Vagina (tissue), 2 donors: ENCODE measurements around the gene ITIH1. TPM values are rescaled to one million over a fixed set of nuclear protein-coding genes. Genes with fewer than 3 reads are reported as not detected.
A peak's percentile ranks its signal among the peaks of the same experiment; 100 is the strongest.

Experiments used
- DNase-seq, 2 donors: peaks; one replicate each; pipeline ENCODE4 v3.0.0-alpha.2; 2017; ENCODE audit errors: extremely low spot score in 2 of 2
- H3K27ac ChIP-seq: fragments of 200-600 bp; sonication (generic); one replicate; pipeline ENCODE4 v1.5.1; 2019
- H3K27me3 ChIP-seq: fragments of 200-600 bp; sonication (generic); one replicate; pipeline ENCODE4 v1.5.1; 2019
- H3K36me3 ChIP-seq, 2 donors: fragments of 200-600 bp; sonication (generic); one replicate each; pipeline ENCODE4 v1.5.1; 2017 to 2019
- H3K4me1 ChIP-seq: fragments of 200-600 bp; sonication (generic); one replicate; pipeline ENCODE4 v1.5.1; 2019
- H3K4me3 ChIP-seq, 2 donors: fragments of 200-600 bp; sonication (generic); 1 replicate in 1 of 2; 2 replicates in 1 of 2; pipeline ENCODE4 v1.5.1; 2016 to 2019
- H3K9me3 ChIP-seq: fragments of 200-600 bp; sonication (generic); one replicate; pipeline ENCODE4 v1.5.1; 2019
- CTCF ChIP-seq, 3 experiments: fragments of 450-650 bp in 2 of 3; fragments of 200-600 bp in 1 of 3; sonication (generic) in 1 of 3; IDR thresholded peaks; one replicate each; pipeline ENCODE4 v1.5.1; 2017 to 2019; ENCODE audit warnings: antibody characterized with exemption in 3 of 3, mild to moderate bottlenecking in 2 of 3, moderate library complexity in 2 of 3
- POLR2A ChIP-seq, 2 donors: fragments of 450-650 bp; IDR thresholded peaks; one replicate each; pipeline ENCODE4 v1.6.1; 2017; ENCODE audit warnings: antibody characterized with exemption in 2 of 2, mild to moderate bottlenecking in 2 of 2, moderate library complexity in 2 of 2
- POLR2AphosphoS5 ChIP-seq, 2 donors: sonication (generic); formaldehyde crosslinking; IDR thresholded peaks; one replicate each; pipeline ENCODE4 v1.9.0; 2017; ENCODE audit warnings: antibody characterized with exemption in 2 of 2, mild to moderate bottlenecking in 2 of 2, low read depth in 1 of 2; ENCODE audit not compliant: insufficient read depth in 1 of 2
- intact Hi-C: fragments of 100-400 bp; cut with DNase I; formaldehyde crosslinking; loops from one replicate; pipeline ENCODE4 v1.15.1; 2023
- total RNA-seq: library from RNA; depleted of rRNA; stranded (reverse); fragments of >200 nt; gene quantifications from one replicate; pipeline ENCODE4 v1.2.3, GENCODE V29; 2016

ITIH1 gene
- total RNA-seq, 1 donor from 2014 or later = 0.98 TPM

- H3K9me3 ChIP-seq = no peaks in the 10 kb centered on the region
- peak in 1 of 2 donors; percentile 92 for DNase-seq
- H3K4me3 ChIP-seq = peak within 1 kb of the TSS; percentile 70 to 98
- H3K36me3 ChIP-seq = peaks cover 0 to 6% of the 10 kb centered on the region in 2 donors
- H3K4me1 ChIP-seq = peaks cover 12% of the 10 kb centered on the region
- peak within 1 kb of the TSS; percentile 75 for H3K27ac ChIP-seq
- TF ChIP-seq POLR2A (IDR thresholded peaks at IDR 0.05) = peak in 1 of 2 donors; percentile 21
- no peak for TF ChIP-seq CTCF (IDR thresholded peaks at IDR 0.05)
- TF ChIP-seq POLR2AphosphoS5 (IDR thresholded peaks at IDR 0.05; ENCODE audit: insufficient read depth in 1 of 2, low read depth in 1 of 2) = peak; percentile 68 to 80
- intact Hi-C loops = no loop called here
- H3K27me3 ChIP-seq = no peaks in the 10 kb centered on the region
Observed at GRCh38 chr3:52770496-52771333, 6.7 kb upstream of the ITIH1 start, which contains the start of gene NEK4. TSS of gene NEK4 (minus strand) at chr3:52770940. CDS start at chr3:52770746, 194 bp downstream.

- peaks cover 12% of the 10 kb centered on the region for H3K4me1 ChIP-seq
- DNase-seq = no peak
- H3K9me3 ChIP-seq = no peaks in the 10 kb centered on the region
- peak overlapping the region; percentile 70 to 98 for H3K4me3 ChIP-seq
- H3K27ac ChIP-seq = peak overlapping the region; percentile 75
- intact Hi-C loops = no loop called here
- peaks cover 0 to under 1% of the 10 kb centered on the region in 2 donors for H3K36me3 ChIP-seq
- H3K27me3 ChIP-seq = no peaks in the 10 kb centered on the region
- TF ChIP-seq CTCF (IDR thresholded peaks at IDR 0.05) (no peak), POLR2A (IDR thresholded peaks at IDR 0.05) (no peak), POLR2AphosphoS5 (IDR thresholded peaks at IDR 0.05; ENCODE audit: insufficient read depth in 1 of 2, low read depth in 1 of 2) (no peak)
Observed at GRCh38 chr3:52771334-52771681, 6.1 kb upstream of the ITIH1 start.

- no peak overlapping the region for H3K27ac ChIP-seq
- peaks cover 12% of the 10 kb centered on the region for H3K4me1 ChIP-seq
- H3K9me3 ChIP-seq = no peaks in the 10 kb centered on the region
- H3K4me3 ChIP-seq = peak overlapping the region in 1 of 2 donors; percentile 70
- DNase-seq = no peak
- no peak for TF ChIP-seq POLR2AphosphoS5 (IDR thresholded peaks at IDR 0.05; ENCODE audit: insufficient read depth in 1 of 2, low read depth in 1 of 2)
- TF ChIP-seq CTCF (IDR thresholded peaks at IDR 0.05) = no peak
- TF ChIP-seq POLR2A (IDR thresholded peaks at IDR 0.05) = no peak
- intact Hi-C loops = no loop called here
- no peaks in the 10 kb centered on the region for H3K36me3 ChIP-seq
- H3K27me3 ChIP-seq = no peaks in the 10 kb centered on the region
Observed at GRCh38 chr3:52771702-52772101, 5.7 kb upstream of the ITIH1 start.

GRCh38 chr3:52773361-52774065, 3.9 kb upstream of the ITIH1 start:
- Histone ChIP-seq H3K27ac (no peak overlapping the region), H3K36me3 (no peaks in the 10 kb centered on the region), H3K4me1 (peaks cover 12% of the 10 kb centered on the region), H3K9me3 (no peaks in the 10 kb centered on the region), H3K4me3 (no peak overlapping the region), H3K27me3 (no peaks in the 10 kb centered on the region)
- TF ChIP-seq CTCF (IDR thresholded peaks at IDR 0.05) (no peak), POLR2A (IDR thresholded peaks at IDR 0.05) (no peak), POLR2AphosphoS5 (IDR thresholded peaks at IDR 0.05; ENCODE audit: insufficient read depth in 1 of 2, low read depth in 1 of 2) (no peak)
- DNase-seq = peak in 1 of 2 donors; percentile 77
- intact Hi-C loops = no loop called here
